HEK293T (cell line): ENCODE measurements around the gene PFDN4.

Experiments
- CTCF ChIA-PET: fragments of 350-600 bp; formaldehyde crosslinking; extraction: SDS; loops from one replicate; lab custom pipeline; 2021; ENCODE audit warnings: antibody characterized with exemption, inconsistent platforms; lab: Yijun Ruan, JAX
- POLR2A ChIA-PET: fragments of 350-600 bp; formaldehyde crosslinking; extraction: SDS; loops from one replicate; lab custom pipeline; 2020; ENCODE audit warnings: antibody characterized with exemption, inconsistent platforms; lab: Yijun Ruan, JAX
- DNase-seq: peaks from one replicate; pipeline ENCODE4 v3.0.0; 2012; ENCODE audit warnings: mixed read lengths; ENCODE audit errors: extremely low spot score
- ARNT ChIP-seq: fragments of 450-650 bp; IDR thresholded peaks from 2 replicates; pipeline ENCODE4 v1.6.1; 2017; ENCODE audit warnings: mild to moderate bottlenecking
- BHLHE40 ChIP-seq: fragments of 450-650 bp; IDR thresholded peaks from 2 replicates; pipeline ENCODE4 v1.6.1; 2016; ENCODE audit warnings: mild to moderate bottlenecking, moderate library complexity, borderline replicate concordance
- CTBP1 ChIP-seq: fragments of 450-650 bp; IDR thresholded peaks from 2 replicates; pipeline ENCODE4 v1.6.1; 2016; ENCODE audit warnings: borderline replicate concordance
- ELF4 ChIP-seq: fragments of 450-650 bp; IDR thresholded peaks from 2 replicates; pipeline ENCODE4 v1.6.1; 2017; ENCODE audit warnings: antibody characterized with exemption
- FOXA1 ChIP-seq: fragments of 450-650 bp; IDR thresholded peaks from 2 replicates; pipeline ENCODE4 v1.6.1; 2016; ENCODE audit warnings: mild to moderate bottlenecking
- FOXK2 ChIP-seq: fragments of 450-650 bp; IDR thresholded peaks from 2 replicates; pipeline ENCODE4 v1.6.1; 2016; ENCODE audit warnings: mild to moderate bottlenecking
- FOXM1 ChIP-seq: fragments of 450-650 bp; IDR thresholded peaks from 2 replicates; pipeline ENCODE4 v1.6.1; 2017; ENCODE audit warnings: mild to moderate bottlenecking, borderline replicate concordance
- HDGF ChIP-seq: fragments of 450-650 bp; IDR thresholded peaks from 2 replicates; pipeline ENCODE4 v1.6.1; 2017; ENCODE audit warnings: antibody characterized with exemption, borderline replicate concordance
- L3MBTL2 ChIP-seq: fragments of 450-650 bp; conservative IDR thresholded peaks from 2 replicates; pipeline ENCODE4 v1.6.1; 2016; ENCODE audit warnings: mild to moderate bottlenecking
- LEF1 ChIP-seq: fragments of 450-650 bp; IDR thresholded peaks from 2 replicates; pipeline ENCODE4 v1.6.1; 2017; ENCODE audit warnings: mild to moderate bottlenecking, borderline replicate concordance
- NFRKB ChIP-seq: fragments of 450-650 bp; IDR thresholded peaks from 2 replicates; pipeline ENCODE4 v1.6.1; 2016; ENCODE audit warnings: mild to moderate bottlenecking, moderate library complexity
- SP1 ChIP-seq: fragments of 450-650 bp; IDR thresholded peaks from 2 replicates; pipeline ENCODE4 v1.6.1; 2017
- SUZ12 ChIP-seq: fragments of 450-650 bp; IDR thresholded peaks from 2 replicates; pipeline ENCODE4 v1.6.1; 2016; ENCODE audit warnings: mild to moderate bottlenecking
- TARDBP ChIP-seq: fragments of 450-650 bp; IDR thresholded peaks from 2 replicates; pipeline ENCODE4 v1.6.1; 2016
- ZNF384 ChIP-seq: fragments of 450-650 bp; IDR thresholded peaks from 2 replicates; pipeline ENCODE4 v1.6.1; 2016
- TF ChIP-seq, protein P1 (sequence below): fragments of 450-650 bp; IDR thresholded peaks from 2 replicates; pipeline ENCODE4 v1.6.1; 2016

Gene PFDN4

DNA sequence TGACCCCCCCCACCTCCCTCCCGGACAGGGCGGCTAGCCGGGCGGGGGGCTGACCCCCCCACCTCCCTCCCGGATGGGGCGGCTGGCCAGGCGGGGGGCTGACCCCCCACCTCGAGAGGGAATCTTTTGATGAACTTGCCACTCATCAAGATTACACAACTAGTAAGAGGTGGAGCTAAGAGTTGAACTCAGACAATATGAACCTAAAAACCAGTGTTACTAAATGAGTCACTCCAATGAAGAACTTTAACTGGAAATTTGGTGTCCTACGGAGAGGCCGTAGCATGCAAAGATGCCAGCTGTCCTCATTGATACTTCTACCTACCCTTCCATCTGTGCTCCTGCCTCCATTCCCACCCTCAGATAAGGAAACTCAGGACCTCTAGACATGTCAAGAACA lies 42.8 kb downstream of the PFDN4 start:
- ChIA-PET POLR2A (no interaction called here), CTCF (no interaction called here)
- TF ChIP-seq SUZ12 (no peak), TARDBP (no peak), LEF1 (no peak), FOXM1 (no peak), L3MBTL2 (no peak), HDGF (no peak), BHLHE40 (no peak), FOXA1 (no peak), NFRKB (no peak)
- DNase-seq, result no peak

DNA sequence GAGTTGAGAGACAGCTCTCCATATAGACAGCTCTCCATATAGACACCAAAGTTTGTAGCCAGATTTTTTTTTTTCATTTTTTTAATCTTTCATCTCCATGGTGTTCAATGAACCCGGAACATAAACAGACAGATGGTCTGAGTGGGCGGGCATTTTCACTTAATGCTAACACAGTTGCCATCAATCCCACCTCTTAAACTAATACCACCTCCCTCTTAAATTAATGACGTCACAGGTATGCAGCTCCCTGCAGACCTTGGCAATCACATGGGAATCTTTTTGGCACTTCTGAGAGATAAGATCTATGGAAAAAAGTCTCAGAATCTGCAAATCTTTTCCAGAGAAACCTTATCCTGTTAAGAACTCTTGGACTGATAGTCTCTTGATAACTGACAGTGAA lies 43.2 kb downstream of the PFDN4 start:
- CTCF ChIA-PET, result no interaction called here
- no peak for DNase-seq
- no peak for TF ChIP-seq LEF1
- no peak for TF ChIP-seq NFRKB
- TF ChIP-seq, protein P1, sequence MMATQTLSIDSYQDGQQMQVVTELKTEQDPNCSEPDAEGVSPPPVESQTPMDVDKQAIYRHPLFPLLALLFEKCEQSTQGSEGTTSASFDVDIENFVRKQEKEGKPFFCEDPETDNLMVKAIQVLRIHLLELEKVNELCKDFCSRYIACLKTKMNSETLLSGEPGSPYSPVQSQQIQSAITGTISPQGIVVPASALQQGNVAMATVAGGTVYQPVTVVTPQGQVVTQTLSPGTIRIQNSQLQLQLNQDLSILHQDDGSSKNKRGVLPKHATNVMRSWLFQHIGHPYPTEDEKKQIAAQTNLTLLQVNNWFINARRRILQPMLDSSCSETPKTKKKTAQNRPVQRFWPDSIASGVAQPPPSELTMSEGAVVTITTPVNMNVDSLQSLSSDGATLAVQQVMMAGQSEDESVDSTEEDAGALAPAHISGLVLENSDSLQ, result no peak
- no peak for TF ChIP-seq BHLHE40
- TF ChIP-seq FOXK2, result no peak
- TF ChIP-seq TARDBP, result no peak
- TF ChIP-seq ZNF384, result no peak
- TF ChIP-seq SP1, result no peak
- POLR2A ChIA-PET, result no interaction called here

DNA sequence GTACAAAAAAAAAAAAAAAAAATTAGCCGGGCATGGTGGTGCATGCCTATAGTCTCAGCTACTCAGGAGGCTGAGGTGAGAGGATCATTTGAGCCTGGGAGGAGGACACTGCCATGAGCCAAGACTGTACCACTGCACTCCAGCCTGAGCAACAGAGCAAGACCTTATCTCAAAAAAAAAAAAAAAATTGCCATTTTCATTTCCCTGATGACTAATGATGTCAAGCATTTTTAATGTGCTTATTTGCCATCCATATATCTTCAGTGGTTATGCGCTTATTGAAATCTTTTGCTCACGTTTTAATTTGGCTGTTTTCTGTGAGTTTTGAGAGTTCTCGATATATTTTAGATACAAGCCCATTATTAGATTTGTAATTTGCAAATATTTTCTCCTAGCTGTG lies 46.7 kb downstream of the PFDN4 start:
- POLR2A ChIA-PET, result no interaction called here

DNA sequence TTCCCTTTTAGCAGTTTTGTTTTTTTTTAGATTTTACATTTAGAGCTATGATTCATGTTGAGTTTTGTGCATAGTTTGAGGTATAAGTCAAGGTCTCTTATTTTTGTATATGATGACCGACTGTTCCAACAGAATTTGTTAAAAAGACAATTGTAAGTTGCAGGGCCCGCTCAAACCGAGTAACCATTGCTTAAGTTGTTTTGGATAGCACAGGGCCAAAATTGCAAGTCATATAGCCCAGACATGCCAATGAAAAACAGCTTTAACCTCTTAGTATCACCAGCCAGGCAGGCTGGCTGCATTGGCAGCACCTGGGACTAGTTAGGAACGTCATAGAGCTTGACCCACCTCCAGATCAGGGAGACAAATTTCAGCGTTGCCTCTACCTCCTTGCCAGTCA lies 47.3 kb downstream of the PFDN4 start:
- no peak for TF ChIP-seq ARNT
- no peak for TF ChIP-seq CTBP1
- TF ChIP-seq ZNF384, result no peak
- no peak for TF ChIP-seq NFRKB
- TF ChIP-seq, protein P1, result no peak
- CTCF ChIA-PET, result no interaction called here
- POLR2A ChIA-PET, result no interaction called here
- DNase-seq, result no peak

More for the DNA sequence above, 46.7 kb downstream of the PFDN4 start:
- TF ChIP-seq FOXA1, result no peak
- TF ChIP-seq FOXM1, result no peak
- no peak for TF ChIP-seq L3MBTL2
- TF ChIP-seq, protein P1, result no peak
- TF ChIP-seq TARDBP, result no peak
- no peak for TF ChIP-seq ELF4
- TF ChIP-seq CTBP1, result no peak
- no peak for TF ChIP-seq NFRKB
- no peak for TF ChIP-seq LEF1
- TF ChIP-seq BHLHE40, result no peak
- no peak for TF ChIP-seq SUZ12
- TF ChIP-seq SP1, result no peak
- TF ChIP-seq ARNT, result no peak
- no peak for TF ChIP-seq HDGF
- no peak for TF ChIP-seq FOXK2
- TF ChIP-seq ZNF384, result no peak
- CTCF ChIA-PET, result no interaction called here
- DNase-seq, result no peak

DNA sequence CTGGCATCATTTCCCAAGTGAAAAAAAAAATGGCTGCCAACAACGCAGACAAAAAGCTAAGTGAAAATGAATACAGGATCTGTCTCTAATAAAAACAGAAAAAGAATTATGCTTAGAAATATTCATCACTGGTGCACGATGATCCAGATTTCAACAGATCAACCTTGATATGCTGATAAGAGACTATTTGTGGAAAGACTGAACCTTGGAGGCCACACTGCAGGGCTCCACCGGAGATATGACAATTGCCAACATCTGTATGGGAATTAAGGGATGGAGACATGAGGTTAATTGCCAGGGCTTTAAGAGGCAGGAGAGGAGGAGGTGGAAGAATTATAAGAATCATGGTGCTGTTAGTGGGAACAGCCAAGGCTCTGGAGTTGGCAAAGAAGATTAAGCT lies 48.3 kb downstream of the PFDN4 start:
- POLR2A ChIA-PET, result no interaction called here

DNA sequence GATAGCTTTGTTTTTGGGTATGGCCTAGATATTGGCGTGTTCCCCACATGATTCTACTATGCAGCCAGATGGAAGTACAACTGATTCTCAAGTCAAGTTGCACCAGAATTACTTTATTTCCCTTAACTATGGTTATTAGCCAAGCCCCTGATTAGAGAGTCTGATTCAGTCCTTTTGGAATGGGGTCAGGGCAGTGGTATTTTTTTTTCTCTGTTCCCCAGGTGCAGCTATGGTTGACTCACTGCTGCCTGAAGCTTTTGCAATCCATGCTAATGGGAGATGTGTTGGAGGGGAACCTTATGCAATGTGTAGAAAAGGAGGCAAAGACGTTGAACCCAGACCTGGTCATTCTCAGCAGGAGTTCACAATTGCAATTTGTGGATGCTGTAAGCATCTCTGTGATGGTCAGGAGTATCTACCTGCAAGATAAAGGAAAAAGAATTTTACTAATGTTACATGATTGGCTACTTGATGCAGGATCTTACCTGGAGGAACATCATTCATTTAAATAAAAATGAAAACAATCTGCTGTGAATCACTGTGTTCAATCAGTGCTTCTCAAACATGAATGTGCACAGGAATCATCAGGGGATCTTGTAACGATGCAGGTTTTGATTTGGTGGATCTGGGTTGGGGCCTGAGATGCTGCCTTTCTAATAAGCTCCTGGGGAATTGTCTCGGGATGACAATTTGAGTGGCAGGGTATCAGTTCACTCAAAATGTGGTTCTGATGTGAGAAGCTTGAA lies 49.4 kb downstream of the PFDN4 start:
- CTCF ChIA-PET, result no interaction called here
- no peak for DNase-seq
- POLR2A ChIA-PET, result no interaction called here
- TF ChIP-seq CTBP1 (no peak), TARDBP (no peak), NFRKB (no peak), HDGF (no peak), L3MBTL2 (no peak), SUZ12 (no peak), ARNT (no peak), FOXA1 (no peak), ZNF384 (no peak), FOXM1 (no peak), SP1 (no peak)

More for the DNA sequence above, 48.3 kb downstream of the PFDN4 start:
- DNase-seq, result no peak
- CTCF ChIA-PET, result no interaction called here
- TF ChIP-seq TARDBP, result no peak
- no peak for TF ChIP-seq ARNT
- TF ChIP-seq BHLHE40, result no peak
- no peak for TF ChIP-seq L3MBTL2
- TF ChIP-seq FOXA1, result no peak
- no peak for TF ChIP-seq FOXM1
- TF ChIP-seq ZNF384, result no peak
